ENCODE data around the gene OBSCN. TPM values are rescaled to one million over a fixed set of nuclear protein-coding genes. Genes with fewer than 3 reads are reported as not detected.
A peak's percentile ranks its signal among the peaks of the same experiment; 100 is the strongest.

OBSCN gene
- total RNA-seq, 3 donors from 2014 or later = 6.3 to 9.3 (median 7.5) TPM

- ATAC-seq = peak; percentile 28 to 42
- H3K36me3 Mint-ChIP-seq (ENCODE audit: insufficient read depth) = no peaks in the 10 kb centered on the region
- DNase-seq = no peak
- H3K9me3 Mint-ChIP-seq = no peaks in the 10 kb centered on the region
- peaks cover 9% of the 10 kb centered on the region for H3K27me3 Mint-ChIP-seq (ENCODE audit: low read depth)
- H3K4me3 Mint-ChIP-seq = peak overlapping the region; percentile 72
- H3K4me1 Mint-ChIP-seq (ENCODE audit: low read depth) = peaks cover 17% of the 10 kb centered on the region
These were observed 208.0 kb downstream of the OBSCN start for GRCh38 chr1:228415853-228416216.

GRCh38 chr1:228416217-228416933 lies 208.5 kb downstream of the OBSCN start, which contains the start of gene TRIM17:
TRIM17 (minus strand) TSS chr1:228416861; CDS start chr1:228415072, 1,789 bp downstream.
- peak; percentile 27 for DNase-seq
- Mint-ChIP-seq H3K27me3 (ENCODE audit: low read depth) (peaks cover 9% of the 10 kb centered on the region), H3K36me3 (ENCODE audit: insufficient read depth) (no peaks in the 10 kb centered on the region), H3K4me3 (peak within 1 kb of the TSS; percentile 76), H3K9me3 (no peaks in the 10 kb centered on the region), H3K4me1 (ENCODE audit: low read depth) (peaks cover 17% of the 10 kb centered on the region)
- peak; percentile 80 to 82 for ATAC-seq

- Mint-ChIP-seq H3K4me1 (ENCODE audit: low read depth) (peaks cover 17% of the 10 kb centered on the region), H3K4me3 (peak overlapping the region; percentile 76), H3K27me3 (ENCODE audit: low read depth) (peaks cover 9% of the 10 kb centered on the region), H3K36me3 (ENCODE audit: insufficient read depth) (no peaks in the 10 kb centered on the region), H3K9me3 (no peaks in the 10 kb centered on the region)
- ATAC-seq (no peak), DNase-seq (no peak)
These were observed 209.2 kb downstream of the OBSCN start for GRCh38 chr1:228417061-228417460.

GRCh38 chr1:228417483-228418203 lies 209.8 kb downstream of the OBSCN start:
- Mint-ChIP-seq H3K36me3 (ENCODE audit: insufficient read depth) (no peaks in the 10 kb centered on the region), H3K4me1 (ENCODE audit: low read depth) (peaks cover 17% of the 10 kb centered on the region), H3K27me3 (ENCODE audit: low read depth) (peaks cover 9% of the 10 kb centered on the region), H3K4me3 (peak overlapping the region; percentile 76), H3K9me3 (no peaks in the 10 kb centered on the region)
- DNase-seq (no peak), ATAC-seq (no peak)

DNA sequence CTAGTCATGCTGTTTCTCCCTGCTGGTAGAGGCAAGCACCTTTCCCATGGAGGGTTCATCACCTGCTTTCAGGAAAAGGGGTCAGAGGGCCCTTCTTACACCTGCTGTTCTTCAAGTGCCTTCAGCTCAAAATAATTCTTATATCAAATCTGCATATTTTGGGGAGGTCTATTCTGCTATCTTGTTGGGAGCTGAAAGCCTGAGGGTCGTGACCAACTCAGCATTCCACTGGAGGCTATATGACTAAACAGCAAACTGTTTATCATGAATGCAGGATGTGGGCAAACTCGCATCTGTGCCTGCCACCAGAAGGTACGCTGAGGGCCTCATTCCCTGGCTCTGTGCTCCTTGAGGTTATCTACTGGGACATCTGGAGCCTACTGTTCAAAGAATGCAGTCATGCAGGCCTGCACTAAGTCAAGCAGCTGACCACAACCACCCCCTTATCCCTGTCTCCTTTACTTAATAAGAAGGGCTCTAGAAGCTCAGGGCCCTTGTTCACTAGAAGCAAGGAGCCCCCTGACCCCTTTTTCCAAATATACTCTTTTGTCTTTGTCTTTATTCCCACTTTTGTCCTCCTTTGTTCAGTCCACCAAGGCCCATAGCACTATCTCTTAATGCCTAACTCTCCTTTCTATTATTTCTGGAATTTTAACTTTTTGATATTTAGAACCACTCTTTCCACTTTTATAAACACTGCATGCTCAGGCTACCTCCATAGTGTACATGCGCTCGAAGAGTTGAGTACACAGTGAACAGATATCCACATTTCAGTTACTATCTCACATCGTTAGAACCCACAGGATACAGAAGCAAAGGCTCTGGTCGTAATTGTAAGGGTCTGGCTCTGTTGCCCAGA lies 213.4 kb downstream of the OBSCN start:
- ATAC-seq (no peak), DNase-seq (no peak)
- no peaks in the 10 kb centered on the region for H3K9me3 Mint-ChIP-seq
- no peaks in the 10 kb centered on the region for H3K36me3 Mint-ChIP-seq (ENCODE audit: insufficient read depth)
- no peak overlapping the region for H3K4me3 Mint-ChIP-seq
- H3K27me3 Mint-ChIP-seq (ENCODE audit: low read depth) = peaks cover 5% of the 10 kb centered on the region
- H3K4me1 Mint-ChIP-seq (ENCODE audit: low read depth) = peaks cover 7% of the 10 kb centered on the region

- Mint-ChIP-seq H3K9me3 (no peaks in the 10 kb centered on the region), H3K36me3 (ENCODE audit: insufficient read depth) (no peaks in the 10 kb centered on the region), H3K27me3 (ENCODE audit: low read depth) (peaks cover 6% of the 10 kb centered on the region), H3K4me3 (no peak overlapping the region), H3K4me1 (ENCODE audit: low read depth) (no peaks in the 10 kb centered on the region)
- ATAC-seq = no peak
- DNase-seq = no peak
These were observed 215.7 kb downstream of the OBSCN start for GRCh38 chr1:228423404-228424053.

DNA sequence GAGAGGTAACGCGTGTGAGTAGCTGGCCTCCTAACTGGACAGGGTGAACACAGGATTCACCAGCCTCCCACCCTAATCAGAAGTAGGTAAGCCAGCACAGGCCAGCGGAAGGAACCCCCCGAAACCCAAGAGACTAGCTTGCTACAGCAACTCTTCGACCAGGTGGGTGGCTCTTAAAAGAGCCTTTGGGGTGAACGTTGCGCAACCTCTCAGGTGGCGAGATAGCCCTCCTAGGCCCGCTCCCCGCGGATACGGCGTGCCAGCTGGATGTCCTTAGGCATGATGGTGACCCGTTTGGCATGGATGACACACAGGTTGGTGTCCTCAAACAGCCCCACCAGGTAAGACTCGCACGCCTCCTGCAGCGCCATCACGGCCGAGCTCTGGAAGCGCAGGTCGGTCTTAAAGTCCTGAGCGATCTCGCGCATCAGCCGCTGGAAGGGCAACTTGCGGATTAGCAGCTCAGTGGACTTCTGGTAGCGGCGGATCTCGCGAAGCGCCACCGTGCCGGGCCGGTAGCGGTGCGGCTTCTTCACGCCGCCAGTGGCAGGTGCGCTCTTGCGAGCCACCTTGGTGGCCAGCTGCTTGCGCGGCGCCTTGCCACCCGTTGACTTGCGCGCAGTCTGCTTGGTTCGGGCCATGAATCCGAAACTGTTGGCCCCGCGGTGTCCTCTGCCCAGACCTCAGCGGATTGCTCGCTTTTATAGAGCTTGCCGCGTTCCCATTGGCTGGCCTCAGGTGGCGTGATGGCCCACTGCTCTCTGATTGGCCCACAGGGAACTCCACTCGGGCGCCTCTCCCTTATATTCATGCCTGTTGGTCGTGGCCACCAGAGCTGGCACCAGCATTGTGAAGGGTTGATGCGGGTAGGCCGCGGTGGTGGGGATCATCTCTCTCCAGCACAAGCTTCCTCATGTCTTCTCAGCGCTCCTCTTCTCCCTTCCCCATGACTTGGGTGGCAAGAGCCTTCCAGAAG lies 217.1 kb downstream of the OBSCN start:
- H3K9me3 Mint-ChIP-seq = no peaks in the 10 kb centered on the region
- H3K36me3 Mint-ChIP-seq (ENCODE audit: insufficient read depth) = no peaks in the 10 kb centered on the region
- ATAC-seq = no peak

GRCh38 chr1:228426518-228427175 lies 218.8 kb downstream of the OBSCN start:
- H3K9me3 Mint-ChIP-seq = no peaks in the 10 kb centered on the region
- ATAC-seq (no peak), DNase-seq (no peak)
- no peak overlapping the region for H3K4me3 Mint-ChIP-seq
- H3K27me3 Mint-ChIP-seq (ENCODE audit: low read depth) = peaks cover 18% of the 10 kb centered on the region
- H3K4me1 Mint-ChIP-seq (ENCODE audit: low read depth) = no peaks in the 10 kb centered on the region
- no peaks in the 10 kb centered on the region for H3K36me3 Mint-ChIP-seq (ENCODE audit: insufficient read depth)

More for the DNA sequence above, 217.1 kb downstream of the OBSCN start:
- H3K27me3 Mint-ChIP-seq (ENCODE audit: low read depth) = peaks cover 12% of the 10 kb centered on the region
- DNase-seq = no peak
- H3K4me1 Mint-ChIP-seq (ENCODE audit: low read depth) = no peaks in the 10 kb centered on the region
- no peak overlapping the region for H3K4me3 Mint-ChIP-seq

- Mint-ChIP-seq H3K4me1 (ENCODE audit: low read depth) (no peaks in the 10 kb centered on the region), H3K27me3 (ENCODE audit: low read depth) (peaks cover 27% of the 10 kb centered on the region), H3K4me3 (no peak overlapping the region), H3K9me3 (no peaks in the 10 kb centered on the region), H3K36me3 (ENCODE audit: insufficient read depth) (no peaks in the 10 kb centered on the region)
- DNase-seq = no peak
- ATAC-seq = no peak
These were observed 220.6 kb downstream of the OBSCN start for GRCh38 chr1:228428412-228428811.

Other genes starting within 250 kb of the OBSCN start
- gene WNT3A, start 201.0 kb upstream of the OBSCN start, total RNA-seq = not detected
- gene ARF1, start 125.3 kb upstream of the OBSCN start, total RNA-seq = 100 to 1,000 TPM; 404 to 411 (median 408) TPM
- gene C1orf35, start 104.7 kb upstream of the OBSCN start, total RNA-seq = 10 to 100 TPM; 41.0 to 41.9 (median 41.7) TPM
- gene MRPL55, start 98.7 kb upstream of the OBSCN start, total RNA-seq = 10 to 100 TPM; 82.3 to 93.0 (median 89.5) TPM
- 100 to 1,000 TPM; 219 to 248 (median 242) TPM for gene GUK1, start 67.8 kb upstream of the OBSCN start, total RNA-seq
- under 1 TPM; 0.49 to 0.79 (median 0.53) TPM for gene GJC2, start 58.1 kb upstream of the OBSCN start, total RNA-seq
- gene IBA57, start 42.2 kb upstream of the OBSCN start, total RNA-seq = 10 to 100 TPM; 14.5 to 17.6 (median 15.9) TPM
- 10 to 100 TPM; 43.8 to 47.5 (median 46.6) TPM for gene TRIM11, start 198.8 kb downstream of the OBSCN start, total RNA-seq
- gene TRIM17, start 208.8 kb downstream of the OBSCN start, total RNA-seq = 1 to 10 TPM in 1 of 3 donors, under 1 TPM in 2; 0.57 to 1.1 (median 0.66) TPM